ENCODE data around the gene SLC6A1.
"Not testable (repeated sequence)": the region's sequence is repeated elsewhere in the genome, so short reads cannot be mapped to it uniquely, and the experiment has no call there.

The SLC6A1 gene

GRCh38 chr3:11056531-11057050, 64.0 kb downstream of the SLC6A1 start:
- no peak for DNase-seq (ENCODE audit: extremely low read depth, insufficient read length)
- TF ChIP-seq CTCF (IDR thresholded peaks at IDR 0.05; ENCODE audit: insufficient read depth, low read length, poor library complexity, severe bottlenecking): no peak
- no peaks in the 10 kb centered on the region for H3K36me3 ChIP-seq (ENCODE audit: control insufficient read depth, insufficient read depth, low read length)
- no peak overlapping the region for H3K4me3 ChIP-seq (replicated peaks; ENCODE audit: low read depth, low read length)
- H3K27me3 ChIP-seq (replicated peaks; ENCODE audit: control insufficient read depth, insufficient read depth, low read length): no peaks in the 10 kb centered on the region; the same call in 1 of the 2 replicates

- no peaks in the 10 kb centered on the region; the same call in 1 of the 2 replicates for H3K27me3 ChIP-seq (replicated peaks; ENCODE audit: control insufficient read depth, insufficient read depth, low read length)
- no peak for DNase-seq (ENCODE audit: extremely low read depth, insufficient read length)
- no peaks in the 10 kb centered on the region for H3K36me3 ChIP-seq (ENCODE audit: control insufficient read depth, insufficient read depth, low read length)
- no peak for TF ChIP-seq CTCF (IDR thresholded peaks at IDR 0.05; ENCODE audit: insufficient read depth, low read length, poor library complexity, severe bottlenecking)
- no peak overlapping the region for H3K4me3 ChIP-seq (replicated peaks; ENCODE audit: low read depth, low read length)
Measured at GRCh38 chr3:11057655-11058054, 65.1 kb downstream of the SLC6A1 start.

- Histone ChIP-seq H3K4me3 (replicated peaks; ENCODE audit: low read depth, low read length) (no peak overlapping the region), H3K36me3 (ENCODE audit: control insufficient read depth, insufficient read depth, low read length) (no peaks in the 10 kb centered on the region), H3K27me3 (replicated peaks; ENCODE audit: control insufficient read depth, insufficient read depth, low read length) (no peaks in the 10 kb centered on the region; the same call in 1 of the 2 replicates)
- peak; percentile 57 for TF ChIP-seq CTCF (IDR thresholded peaks at IDR 0.05; ENCODE audit: insufficient read depth, low read length, poor library complexity, severe bottlenecking)
- peak; percentile 12 for DNase-seq (ENCODE audit: extremely low read depth, insufficient read length)
Measured at GRCh38 chr3:11059090-11059798, 66.7 kb downstream of the SLC6A1 start.

GRCh38 chr3:11059799-11060115, 67.2 kb downstream of the SLC6A1 start:
- Histone ChIP-seq H3K4me3 (replicated peaks; ENCODE audit: low read depth, low read length) (no peak overlapping the region), H3K36me3 (ENCODE audit: control insufficient read depth, insufficient read depth, low read length) (no peaks in the 10 kb centered on the region), H3K27me3 (replicated peaks; ENCODE audit: control insufficient read depth, insufficient read depth, low read length) (no peaks in the 10 kb centered on the region; the same call in 1 of the 2 replicates)
- DNase-seq (ENCODE audit: extremely low read depth, insufficient read length): no peak
- no peak for TF ChIP-seq CTCF (IDR thresholded peaks at IDR 0.05; ENCODE audit: insufficient read depth, low read length, poor library complexity, severe bottlenecking)

- TF ChIP-seq CTCF (IDR thresholded peaks at IDR 0.05; ENCODE audit: insufficient read depth, low read length, poor library complexity, severe bottlenecking): peak; percentile 78
- Histone ChIP-seq H3K4me3 (replicated peaks; ENCODE audit: low read depth, low read length) (no peak overlapping the region), H3K36me3 (ENCODE audit: control insufficient read depth, insufficient read depth, low read length) (no peaks in the 10 kb centered on the region), H3K27me3 (replicated peaks; ENCODE audit: control insufficient read depth, insufficient read depth, low read length) (no peaks in the 10 kb centered on the region; the same call in 1 of the 2 replicates)
- peak; percentile 41 for DNase-seq (ENCODE audit: extremely low read depth, insufficient read length)
Measured at GRCh38 chr3:11060500-11061251, 68.1 kb downstream of the SLC6A1 start.

- H3K27me3 ChIP-seq (replicated peaks; ENCODE audit: control insufficient read depth, insufficient read depth, low read length); H3K4me3 ChIP-seq (replicated peaks; ENCODE audit: low read depth, low read length); H3K36me3 ChIP-seq (ENCODE audit: control insufficient read depth, insufficient read depth, low read length); DNase-seq (ENCODE audit: extremely low read depth, insufficient read length): not testable (repeated sequence)
Measured at GRCh38 chr3:11061268-11061871, 68.8 kb downstream of the SLC6A1 start.
